ENCODE results near the gene STATH.
"Not testable (repeated sequence)": the region's sequence is repeated elsewhere in the genome, so short reads cannot be mapped to it uniquely, and the experiment has no call there.

Gene STATH

GRCh38 chr4:69995526-69996016 is at the start of gene STATH:
Gene STATH, plus strand, starts transcription at chr4:69995966. Its CDS starts 2,472 bp downstream, at chr4:69998438.
- DNase-seq (ENCODE audit: low read depth in 3 of 3), result no peak

DNA sequence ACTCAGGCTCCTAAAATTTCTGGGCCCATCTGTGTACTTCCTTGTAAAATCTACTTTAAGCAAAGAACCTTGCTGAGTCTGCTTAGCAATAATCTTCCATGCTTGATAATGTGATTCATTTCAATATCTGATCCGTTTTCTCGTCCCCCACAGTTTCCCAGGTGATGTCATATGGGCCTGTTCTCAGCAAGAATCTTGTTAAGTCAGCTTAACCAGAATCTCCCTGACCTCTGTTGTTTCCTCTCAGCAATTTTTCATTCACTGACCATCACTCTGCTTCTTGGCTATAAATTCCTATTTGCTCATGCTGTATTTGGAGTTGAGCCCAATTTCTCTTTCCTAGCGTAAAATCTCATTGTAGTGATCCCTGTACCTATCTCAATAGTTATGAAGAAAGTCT is 44.2 kb upstream of the STATH start:
- no peak for DNase-seq (ENCODE audit: low read depth in 3 of 3)

DNA sequence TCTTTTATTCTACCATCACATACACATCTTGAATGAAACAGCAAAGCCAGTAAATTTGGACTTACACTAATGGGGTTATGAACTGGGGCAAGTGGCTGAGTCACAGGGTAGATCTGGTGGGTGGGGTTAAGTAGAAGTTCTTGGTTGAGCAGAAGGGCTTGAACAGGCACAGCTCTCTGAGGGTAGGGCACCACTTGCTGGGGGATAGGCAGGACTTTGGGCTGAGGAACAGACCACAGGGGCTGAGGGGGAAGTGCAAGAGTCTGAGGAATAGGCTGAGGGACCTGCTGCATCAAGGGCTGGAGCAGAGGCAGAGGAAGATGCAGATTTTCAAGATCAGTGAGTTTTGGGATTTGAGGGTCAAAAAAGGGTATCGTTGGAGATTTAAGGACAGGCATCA is 38.6 kb upstream of the STATH start:
- DNase-seq (ENCODE audit: low read depth in 3 of 3), result no peak

DNA sequence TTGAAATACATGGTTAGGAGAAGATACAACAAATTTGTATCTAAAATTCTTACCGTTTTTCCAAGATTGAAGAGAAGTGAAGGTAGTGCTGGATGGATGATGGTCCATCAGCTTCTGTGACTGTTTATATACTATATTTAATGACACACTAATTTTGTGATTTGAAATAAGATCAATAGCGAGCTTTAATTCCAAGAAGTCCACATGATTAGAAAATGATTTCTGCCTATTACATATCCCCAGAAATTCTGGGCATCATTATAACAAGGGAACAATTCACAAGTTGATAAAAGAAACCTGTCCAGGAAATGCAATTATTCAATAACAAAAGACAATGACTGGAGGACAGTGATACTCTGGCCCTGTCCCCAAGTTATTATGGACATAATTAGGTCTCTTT is 30.1 kb upstream of the STATH start, which contains the start of gene CSN2:
Gene CSN2, minus strand, starts transcription at position 101 of the 400 bp plus-strand sequence. CDS start 4,733 bp downstream, outside the sequence.
- no peak for DNase-seq (ENCODE audit: low read depth in 3 of 3)

- DNase-seq (ENCODE audit: low read depth in 3 of 3), result no peak
These were observed 25.7 kb upstream of the STATH start for GRCh38 chr4:69970071-69970470.

DNA sequence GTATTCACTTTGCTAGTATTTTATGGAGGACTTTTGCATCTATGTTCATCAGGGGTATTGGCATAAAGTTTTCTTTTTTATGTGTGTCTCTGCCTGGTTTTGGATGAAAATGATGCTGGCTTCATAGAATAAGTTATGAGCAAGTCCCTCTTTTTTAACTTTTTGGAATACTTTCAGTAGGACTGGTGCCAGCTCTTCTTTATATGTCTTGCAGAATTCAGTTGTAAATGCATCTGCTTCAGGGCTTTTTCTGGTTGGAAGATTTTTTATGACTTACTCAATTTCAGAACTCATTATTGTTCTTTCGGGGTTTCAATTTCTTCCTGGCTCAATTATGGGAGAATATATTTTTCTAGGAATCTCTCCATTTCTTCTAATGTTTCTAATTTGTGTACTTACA is 21.1 kb upstream of the STATH start:
- no peak for DNase-seq (ENCODE audit: low read depth in 3 of 3)

DNA sequence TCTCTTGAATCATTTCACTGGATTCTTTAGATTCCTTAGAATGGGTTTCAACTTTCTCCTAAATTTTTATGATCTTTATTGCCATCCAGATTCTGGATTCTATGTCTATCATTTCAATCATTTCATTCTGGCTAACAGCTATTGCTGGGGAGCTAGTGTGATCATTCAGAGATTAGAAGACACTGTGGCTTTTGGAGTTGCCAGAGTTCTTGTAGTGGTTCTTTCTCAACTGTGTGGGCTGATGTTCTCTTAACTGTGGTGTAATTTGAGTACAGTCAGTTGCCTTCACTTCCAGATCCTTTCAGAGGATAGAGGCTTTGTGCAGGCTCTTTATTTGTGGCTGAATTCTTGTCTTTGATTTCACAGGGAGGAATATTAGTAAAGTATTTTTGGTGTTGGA is 18.2 kb upstream of the STATH start:
- no peak for DNase-seq (ENCODE audit: low read depth in 3 of 3)

- DNase-seq (ENCODE audit: low read depth in 3 of 3), result no peak
These were observed 11.7 kb upstream of the STATH start for GRCh38 chr4:69984030-69984443.

GRCh38 chr4:69986663-69987062 is 9.1 kb upstream of the STATH start:
- no peak for DNase-seq (ENCODE audit: low read depth in 3 of 3)

DNA sequence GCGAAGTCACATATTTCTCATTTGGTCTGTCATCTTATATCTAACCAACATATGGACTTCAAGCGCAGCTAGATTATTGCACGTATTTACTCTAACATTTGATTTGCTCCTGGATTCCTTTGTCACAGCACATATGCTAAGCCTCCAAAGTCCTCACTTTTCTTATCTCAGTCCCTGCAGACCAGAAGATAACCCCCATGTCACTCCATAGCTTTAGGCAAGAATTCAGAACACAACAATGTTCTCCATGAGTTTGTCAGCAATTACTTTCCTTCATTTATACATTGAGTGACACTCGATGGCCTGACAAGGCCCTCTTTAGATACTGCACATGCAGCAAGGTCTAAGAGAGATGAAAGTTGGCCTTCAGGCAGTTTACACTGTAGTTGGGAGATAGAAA is 4.8 kb upstream of the STATH start:
- no peak for DNase-seq (ENCODE audit: low read depth in 3 of 3)

- no peak for DNase-seq (ENCODE audit: low read depth in 3 of 3)
These were observed 984 bp upstream of the STATH start for GRCh38 chr4:69994782-69995181.

- DNase-seq (ENCODE audit: low read depth in 3 of 3), result no peak
These were observed 3.7 kb downstream of the STATH start for GRCh38 chr4:69999420-69999819.

- DNase-seq (ENCODE audit: low read depth in 3 of 3), result no peak
These were observed 4.9 kb downstream of the STATH start for GRCh38 chr4:70000711-70001110.

GRCh38 chr4:70002507-70002906 is 6.7 kb downstream of the STATH start:
- no peak for DNase-seq (ENCODE audit: low read depth in 3 of 3)

DNA sequence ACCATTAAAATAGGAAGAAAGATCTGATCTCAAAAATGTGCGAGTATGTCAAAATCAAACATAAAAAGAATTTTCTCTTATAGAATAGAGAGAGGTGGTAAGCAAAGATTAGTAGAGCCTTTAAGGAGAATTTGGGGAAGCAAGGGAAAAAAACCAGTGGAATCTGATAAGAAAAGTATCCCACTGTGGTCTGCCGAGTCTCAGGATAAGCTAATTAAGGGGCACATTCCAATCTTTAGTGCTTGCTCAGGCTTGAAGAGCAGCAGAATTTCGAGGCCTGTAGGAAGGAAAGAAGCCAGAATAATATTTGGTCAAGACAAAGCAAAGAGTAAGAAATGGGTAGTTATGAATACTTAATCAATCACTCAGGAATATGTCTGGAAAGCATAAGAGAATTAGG is 13.0 kb downstream of the STATH start:
- DNase-seq (ENCODE audit: low read depth in 3 of 3), result no peak

- DNase-seq (ENCODE audit: low read depth in 3 of 3), result not testable (repeated sequence)
These were observed 23.2 kb downstream of the STATH start for GRCh38 chr4:70019006-70019405.

DNA sequence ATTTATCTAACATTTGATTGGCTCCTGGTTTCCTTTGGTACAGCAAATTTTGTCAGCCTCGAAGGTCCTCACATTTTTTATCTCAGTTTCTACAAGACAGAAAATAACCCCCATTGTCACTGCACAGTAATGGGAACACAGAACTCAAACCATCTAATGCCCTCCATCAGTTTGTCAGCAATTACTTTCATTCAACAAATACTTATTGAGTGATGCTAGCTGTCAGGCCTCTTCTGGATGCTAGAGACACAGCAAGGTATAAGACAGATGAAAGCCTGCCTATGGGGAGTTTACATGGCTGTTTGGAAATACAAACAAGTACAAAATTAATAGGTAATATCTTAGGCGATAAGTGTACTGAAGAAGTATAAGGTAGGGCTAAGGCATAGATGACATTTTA is 27.5 kb downstream of the STATH start:
- DNase-seq (ENCODE audit: low read depth in 3 of 3), result no peak

GRCh38 chr4:70027011-70027410 is 31.2 kb downstream of the STATH start:
- DNase-seq (ENCODE audit: low read depth in 3 of 3), result no peak

DNA sequence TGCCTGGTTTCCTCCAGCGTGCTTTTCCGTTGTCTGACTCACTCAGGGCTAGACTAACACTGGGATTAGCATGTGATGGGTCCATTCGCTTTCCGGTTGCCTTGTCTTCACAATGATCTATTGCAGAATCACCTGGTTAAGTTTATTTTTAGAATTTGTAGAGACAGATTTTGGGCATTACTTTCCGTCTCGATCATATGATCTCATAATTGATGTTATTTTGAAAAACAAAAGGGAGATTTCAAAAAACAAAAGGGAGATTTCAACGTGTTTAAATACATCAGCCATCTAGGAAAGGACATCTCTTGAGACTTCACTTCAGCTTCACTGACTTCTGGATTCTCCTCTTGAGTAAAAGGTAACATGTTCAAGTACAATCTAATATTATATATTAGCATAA is 32.4 kb downstream of the STATH start, which contains the start of gene HTN3:
Gene HTN3, plus strand, starts transcription at position 301 of the 400 bp plus-strand sequence. CDS start 2,282 bp downstream, outside the sequence.
- not testable (repeated sequence) for DNase-seq (ENCODE audit: low read depth in 3 of 3)

GRCh38 chr4:70037559-70037958 is 41.8 kb downstream of the STATH start:
- DNase-seq (ENCODE audit: low read depth in 3 of 3), result not testable (repeated sequence)

DNA sequence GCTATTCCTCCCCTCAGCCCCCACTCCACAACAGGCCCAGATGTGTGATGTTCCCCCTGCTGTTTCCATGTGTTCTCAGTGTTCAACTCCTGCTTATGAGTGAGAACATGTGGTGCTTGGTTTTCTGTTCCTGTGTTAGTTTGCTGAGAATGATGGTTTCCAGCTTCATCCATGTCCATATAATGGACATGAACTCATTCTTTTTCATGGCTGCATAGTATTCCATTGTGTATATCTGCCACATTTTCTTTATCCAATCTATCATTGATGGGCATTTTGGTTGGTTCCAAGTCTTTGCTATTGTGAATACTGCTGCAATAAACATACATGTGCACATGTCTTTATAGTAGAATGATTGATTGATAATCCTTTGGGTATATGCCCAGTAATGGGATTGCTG is 44.2 kb downstream of the STATH start:
- DNase-seq (ENCODE audit: low read depth in 3 of 3), result not testable (repeated sequence)

GRCh38 chr4:70041652-70042286 is 46.0 kb downstream of the STATH start:
- no peak for DNase-seq (ENCODE audit: low read depth in 3 of 3)

DNA sequence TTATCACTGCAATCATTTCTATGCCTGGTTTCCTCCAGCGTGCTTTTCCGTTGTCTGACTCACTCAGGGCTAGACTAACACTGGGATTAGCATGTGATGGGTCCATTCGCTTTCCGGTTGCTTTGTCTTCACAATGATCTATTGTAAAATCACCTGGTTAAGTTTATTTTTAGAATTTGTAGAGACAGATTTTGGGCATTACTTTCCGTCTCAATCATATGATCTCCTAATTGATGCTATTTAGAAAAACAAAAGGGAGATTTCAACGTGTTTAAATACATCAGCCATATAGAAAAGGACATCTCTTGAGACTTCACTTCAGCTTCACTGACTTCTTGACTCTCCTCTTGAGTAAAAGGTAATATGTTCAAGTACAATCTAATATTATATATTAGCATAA is 54.4 kb downstream of the STATH start, which contains the start of gene HTN1:
Gene HTN1, plus strand, starts transcription at position 301 of the 400 bp plus-strand sequence. CDS start 2,639 bp downstream, outside the sequence.
- DNase-seq (ENCODE audit: low read depth in 3 of 3), result not testable (repeated sequence)
